ENCODE measurements around the gene ARHGAP44. TPM values are rescaled to one million over a fixed set of nuclear protein-coding genes. Genes with fewer than 3 reads are reported as not detected.

The ARHGAP44 gene
- total and polyA plus RNA-seq, 2 of the 8 experiments (the other 6 are each of a cell fraction or from before 2014, with no cell fraction given), result 6.2 to 22.2 TPM

DNA sequence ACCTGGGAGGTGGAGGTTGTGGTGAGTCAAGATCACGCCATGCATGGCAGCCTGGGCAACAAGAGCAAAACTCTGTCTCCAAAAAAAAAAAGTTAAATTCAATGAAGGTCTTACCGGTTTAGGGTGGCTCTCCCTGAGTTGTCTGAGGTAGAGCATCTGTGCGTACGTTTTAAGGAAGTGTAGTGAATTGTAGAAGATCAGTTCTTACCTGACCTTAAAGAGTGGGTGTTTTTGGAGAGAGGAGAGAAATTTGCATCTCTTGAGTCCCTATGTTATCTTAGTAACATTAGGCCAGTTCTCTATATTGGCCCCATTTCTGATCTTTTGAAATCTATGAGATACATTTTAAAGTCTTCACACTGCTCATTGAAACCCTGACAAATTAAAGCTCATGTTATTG, 172.4 kb downstream of the ARHGAP44 start:
- no peak overlapping the region for H2BK15ac ChIP-seq (ENCODE audit: low read length)
- no peak overlapping the region for H3K27ac ChIP-seq (ENCODE audit: low read depth, low read length)
- H4K91ac ChIP-seq (replicated peaks; ENCODE audit: insufficient read length, low read length), result no peak overlapping the region
- FAIRE-seq, result no peak
- no peak overlapping the region for H2BK20ac ChIP-seq (ENCODE audit: low read length)
- no peak overlapping the region for H2BK12ac ChIP-seq (ENCODE audit: low read depth, low read length)
- no peak overlapping the region for H2AFZ ChIP-seq (ENCODE audit: low read length)
- TF ChIP-seq HDAC2 (IDR thresholded peaks at IDR 0.05; ENCODE audit: borderline replicate concordance in 1 of 2, low read depth in 2 of 2, low read length in 2 of 2) (no peak), POLR2AphosphoS5 (IDR thresholded peaks at IDR 0.05; ENCODE audit: low read depth, low read length) (no peak)
- TF ChIP-seq, protein P1, sequence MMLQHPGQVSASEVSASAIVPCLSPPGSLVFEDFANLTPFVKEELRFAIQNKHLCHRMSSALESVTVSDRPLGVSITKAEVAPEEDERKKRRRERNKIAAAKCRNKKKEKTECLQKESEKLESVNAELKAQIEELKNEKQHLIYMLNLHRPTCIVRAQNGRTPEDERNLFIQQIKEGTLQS (IDR thresholded peaks at IDR 0.05; ENCODE audit: insufficient read depth, low read depth, low read length), result no peak
- no peak overlapping the region for H4K8ac ChIP-seq (ENCODE audit: extremely low read depth, insufficient read depth, low read length)
- H4K5ac ChIP-seq (ENCODE audit: insufficient read length, low read depth, low read length), result no peak overlapping the region
- no peak overlapping the region for H2AK5ac ChIP-seq (ENCODE audit: low read depth, low read length)
- H3K79me2 ChIP-seq (ENCODE audit: control insufficient read depth in 1 of 2, insufficient read depth in 2 of 2, low read length in 2 of 2), result no peaks in the 10 kb centered on the region
- no peak overlapping the region for H2BK120ac ChIP-seq (replicated peaks; ENCODE audit: low read depth, low read length)
- DNase-seq (ENCODE audit: low read depth in 1 of 2, low spot score in 2 of 2), result no peak
- H3K9me3 ChIP-seq (ENCODE audit: insufficient read depth in 2 of 2, low read depth in 1 of 2, low read length in 1 of 2), result no peaks in the 10 kb centered on the region
- H3K23ac ChIP-seq (ENCODE audit: insufficient read length), result no peak overlapping the region
- POLR2A ChIA-PET (ENCODE audit: partially characterized antibody), result interaction anchor here (1.2 kb wide), 1 partner anchor 12 kb away, joined by 3 read pairs; no protein-coding TSS in a partner anchor
- H3K4ac ChIP-seq (replicated peaks; ENCODE audit: insufficient read length, low read depth, low read length), result no peak overlapping the region
- H2BK5ac ChIP-seq (ENCODE audit: low read depth, low read length), result no peak overlapping the region
- H3K27me3 ChIP-seq (replicated peaks in 1 of 4; ENCODE audit: control insufficient read depth in 3 of 4, extremely low read depth in 1 of 4, insufficient read depth in 3 of 4, low read length in 3 of 4), result no peaks in the 10 kb centered on the region
- no peak overlapping the region for H3K56ac ChIP-seq (replicated peaks; ENCODE audit: insufficient read length, low read depth, low read length)
- H3K36me3 ChIP-seq (ENCODE audit: control insufficient read depth in 2 of 4, insufficient read depth in 4 of 4, low read length in 3 of 4), result peaks cover 0 to 13% (median 7%) of the 10 kb centered on the region in 4 experiments; a peak in 5 of 8 replicates
- H3K23me2 ChIP-seq (ENCODE audit: low read depth, low read length), result 0 out of 2 replicates have a peak, but pooled peaks cover 2% of the 10 kb centered on the region
- H3K18ac ChIP-seq (ENCODE audit: extremely low read depth, low read length), result no peak overlapping the region
- H4K20me1 ChIP-seq (replicated peaks in 1 of 2; ENCODE audit: control insufficient read depth in 1 of 2, insufficient read depth in 2 of 2, low read length in 2 of 2), result no peaks in the 10 kb centered on the region
- H3K14ac ChIP-seq (ENCODE audit: insufficient read length), result no peak overlapping the region
- H3K79me1 ChIP-seq (ENCODE audit: low read depth, low read length), result no peaks in the 10 kb centered on the region
- H3K4me1 ChIP-seq (replicated peaks in 1 of 4; ENCODE audit: control insufficient read depth in 3 of 4, insufficient read depth in 4 of 4, low read length in 3 of 4), result no peaks in the 10 kb centered on the region
- WGBS, 2 experiments (ENCODE audit: extremely low coverage in 1 of 2, insufficient coverage in 1 of 2, insufficient read length in 1 of 2, insufficient replicate concordance in 2 of 2, low coverage in 1 of 2, low lambda C conversion rate in 2 of 2, missing lambda C conversion rate in 1 of 2), result 96% methylated on average over 4 of the region's 4 CpGs; no CpG with 5 or more reads in 1 of the 2 experiments
- CTCF ChIA-PET (ENCODE audit: partially characterized antibody), result no interaction called here
- no peak overlapping the region for H3K9ac ChIP-seq (replicated peaks in 1 of 4; ENCODE audit: extremely low read depth in 1 of 4, low read depth in 3 of 4, low read length in 3 of 4)
- H3K4me2 ChIP-seq (ENCODE audit: insufficient read depth in 1 of 2, low read depth in 2 of 2, low read length in 2 of 2), result no peak overlapping the region
- H3K4me3 ChIP-seq (ENCODE audit: extremely low read depth in 1 of 4, insufficient read depth in 2 of 4, low read depth in 3 of 4, low read length in 4 of 4), result no peak overlapping the region

Data from H1 (cell line).